GM18502 (cell line): Measurements from ENCODE around the gene ACSS1.

ENCODE experiments used
- ATAC-seq: cut with Tn5 transposase; IDR thresholded peaks from one replicate; pipeline ENCODE4 v1.9.1; 2021; ENCODE audit warnings: mild to moderate bottlenecking; ENCODE audit not compliant: unreplicated experiment, poor library complexity

ACSS1 gene

GRCh38 chr20:25079171-25079570 lies 21.2 kb upstream of the ACSS1 start:
- ATAC-seq, result no peak

- no peak for ATAC-seq
These were observed 20.7 kb upstream of the ACSS1 start for GRCh38 chr20:25078662-25079061.

GRCh38 chr20:25077610-25078169 lies 19.8 kb upstream of the ACSS1 start:
- ATAC-seq, result no peak

GRCh38 chr20:25076731-25077609 lies 19.0 kb upstream of the ACSS1 start:
- no peak for ATAC-seq

- ATAC-seq, result no peak
These were observed 18.3 kb upstream of the ACSS1 start for GRCh38 chr20:25076201-25076600.

GRCh38 chr20:25073544-25073943 lies 15.6 kb upstream of the ACSS1 start:
- no peak for ATAC-seq

GRCh38 chr20:25072226-25072811 lies 14.4 kb upstream of the ACSS1 start:
- no peak for ATAC-seq

GRCh38 chr20:25071734-25072133 lies 13.8 kb upstream of the ACSS1 start:
- no peak for ATAC-seq

- ATAC-seq, result no peak
These were observed 13.0 kb upstream of the ACSS1 start for GRCh38 chr20:25070821-25071473.

- no peak for ATAC-seq
These were observed 9.4 kb upstream of the ACSS1 start for GRCh38 chr20:25067102-25067987.

GRCh38 chr20:25066386-25066785 lies 8.4 kb upstream of the ACSS1 start:
- ATAC-seq, result no peak

GRCh38 chr20:25065625-25066338 lies 7.8 kb upstream of the ACSS1 start:
- peak; percentile 80 for ATAC-seq

GRCh38 chr20:25065072-25065624 lies 7.2 kb upstream of the ACSS1 start:
- ATAC-seq, result no peak

- no peak for ATAC-seq
These were observed 6.7 kb upstream of the ACSS1 start for GRCh38 chr20:25064561-25065071.

- ATAC-seq, result no peak
These were observed 6.0 kb upstream of the ACSS1 start for GRCh38 chr20:25063981-25064380.

- ATAC-seq, result no peak
These were observed 5.6 kb upstream of the ACSS1 start for GRCh38 chr20:25063546-25063945.

GRCh38 chr20:25062841-25063240 lies 4.9 kb upstream of the ACSS1 start:
- ATAC-seq, result no peak

GRCh38 chr20:25061821-25062530 lies 4.0 kb upstream of the ACSS1 start:
- ATAC-seq, result no peak
